Stomach (tissue), 4 donors: ENCODE measurements around the gene RABGAP1L.

Source experiments
- CTCF ChIP-seq, 7 experiments: fragments of 450-650 bp in 4 of 7; fragments of 200-600 bp in 3 of 7; sonication (generic) in 3 of 7; IDR thresholded peaks; one replicate each; pipeline ENCODE4 v1.5.1; 2016 to 2019; ENCODE audit warnings: antibody characterized with exemption in 7 of 7, control low read depth in 2 of 7, mild to moderate bottlenecking in 1 of 7
- POLR2A ChIP-seq, 4 donors: fragments of 450-650 bp; IDR thresholded peaks; one replicate each; pipeline ENCODE4 v1.6.1; 2016; ENCODE audit warnings: antibody characterized with exemption in 4 of 4, control low read depth in 2 of 4, mild to moderate bottlenecking in 1 of 4, moderate library complexity in 1 of 4

- TF ChIP-seq CTCF (IDR thresholded peaks at IDR 0.05) (no peak), POLR2A (IDR thresholded peaks at IDR 0.05) (no peak)
Observed at GRCh38 chr1:175035865-175036264, 876.5 kb downstream of the RABGAP1L start.
